Renal cortex interstitium (tissue), 11 donors: ENCODE measurements around the gene AFMID. TPM values are rescaled to one million over a fixed set of nuclear protein-coding genes. Genes with fewer than 3 reads are reported as not detected.

Experiments used
- DNase-seq, 11 donors: peaks; one replicate each; pipeline ENCODE4 v3.0.0-alpha.2; 2013; ENCODE audit warnings: low read depth in 9 of 11, low spot score in 4 of 11; ENCODE audit errors: extremely low read depth in 1 of 11
- polyA plus RNA-seq, 3 donors: library from polyadenylated mRNA; unstranded; fragments of 120-200 nt; gene quantifications; one replicate each; pipeline ENCODE4 v1.2.1, GENCODE V29; 2013; ENCODE audit not compliant: insufficient read length in 3 of 3

AFMID gene
- polyA plus RNA-seq, 3 donors, result 58.3 to 95.7 (median 65.7) TPM

- no peak for DNase-seq
Observed at GRCh38 chr17:78173097-78173715, 14.0 kb upstream of the AFMID start.

GRCh38 chr17:78174346-78174869, 12.8 kb upstream of the AFMID start:
- no peak for DNase-seq

- DNase-seq, result no peak
Observed at GRCh38 chr17:78174870-78175642, 12.1 kb upstream of the AFMID start.

GRCh38 chr17:78175643-78175981, 11.6 kb upstream of the AFMID start:
- no peak for DNase-seq

- DNase-seq, result no peak
Observed at GRCh38 chr17:78176548-78177025, 10.6 kb upstream of the AFMID start.

GRCh38 chr17:78179372-78179771, 7.8 kb upstream of the AFMID start:
- no peak for DNase-seq

- no peak for DNase-seq
Observed at GRCh38 chr17:78180083-78180482, 7.1 kb upstream of the AFMID start.

GRCh38 chr17:78180508-78180907, 6.7 kb upstream of the AFMID start:
- DNase-seq, result no peak

GRCh38 chr17:78182504-78182903, 4.7 kb upstream of the AFMID start:
- DNase-seq, result no peak

GRCh38 chr17:78183916-78184315, 3.2 kb upstream of the AFMID start:
- no peak for DNase-seq

GRCh38 chr17:78184351-78184750, 2.8 kb upstream of the AFMID start:
- no peak for DNase-seq

- DNase-seq, result no peak
Observed at GRCh38 chr17:78184868-78185267, 2.3 kb upstream of the AFMID start.

- no peak for DNase-seq
Observed at GRCh38 chr17:78185981-78186691, 1.0 kb upstream of the AFMID start.

GRCh38 chr17:78196716-78197115, 9.6 kb downstream of the AFMID start:
- no peak for DNase-seq

GRCh38 chr17:78197147-78197832, 10.1 kb downstream of the AFMID start:
- no peak for DNase-seq

- no peak for DNase-seq
Observed at GRCh38 chr17:78200451-78200850, 13.3 kb downstream of the AFMID start.

- DNase-seq, result no peak
Observed at GRCh38 chr17:78202666-78203065, 15.5 kb downstream of the AFMID start.

GRCh38 chr17:78204387-78205123, 17.4 kb downstream of the AFMID start:
- no peak for DNase-seq
